Measurements from ENCODE around the gene PNMA1.
A peak's percentile ranks its signal among the peaks of the same experiment; 100 is the strongest.

The PNMA1 gene

GRCh38 chr14:73719791-73720190, 5.6 kb upstream of the PNMA1 start:
- TF ChIP-seq CTCF (IDR thresholded peaks at IDR 0.05) = no peak
- H3K27ac ChIP-seq = no peak overlapping the region
- no peak for DNase-seq (ENCODE audit: low spot score)
- H3K4me3 ChIP-seq = no peak overlapping the region

- no peak for DNase-seq (ENCODE audit: low spot score)
- H3K4me3 ChIP-seq = no peak overlapping the region
- peak overlapping the region; percentile 8 to 77 for H3K27ac ChIP-seq
- TF ChIP-seq CTCF (IDR thresholded peaks at IDR 0.05) = no peak
These were observed 5.2 kb upstream of the PNMA1 start for GRCh38 chr14:73719361-73719760.

GRCh38 chr14:73718418-73719251, 4.5 kb upstream of the PNMA1 start:
- no peak for TF ChIP-seq CTCF (IDR thresholded peaks at IDR 0.05)
- H3K27ac ChIP-seq = peak overlapping the region; percentile 8 to 77
- DNase-seq (ENCODE audit: low spot score) = no peak
- H3K4me3 ChIP-seq = peak overlapping the region; percentile 11

GRCh38 chr14:73717711-73718417, 3.7 kb upstream of the PNMA1 start:
- Histone ChIP-seq H3K4me3 (peak overlapping the region; percentile 11), H3K27ac (peak overlapping the region; percentile 29 to 77)
- no peak for TF ChIP-seq CTCF (IDR thresholded peaks at IDR 0.05)
- DNase-seq (ENCODE audit: low spot score) = peak; percentile 82

GRCh38 chr14:73717266-73717665, 3.1 kb upstream of the PNMA1 start:
- TF ChIP-seq CTCF (IDR thresholded peaks at IDR 0.05) = no peak
- DNase-seq (ENCODE audit: low spot score) = no peak
- no peak overlapping the region for H3K4me3 ChIP-seq
- peak overlapping the region; percentile 29 to 77 for H3K27ac ChIP-seq

GRCh38 chr14:73715707-73716106, 1.5 kb upstream of the PNMA1 start:
- H3K27ac ChIP-seq = no peak overlapping the region
- DNase-seq (ENCODE audit: low spot score) = no peak
- no peak for TF ChIP-seq CTCF (IDR thresholded peaks at IDR 0.05)
- no peak overlapping the region for H3K4me3 ChIP-seq

All from coronary artery (tissue), 2 donors.